OCI-LY1 (cell line): Measurements from ENCODE around the gene SLC16A1.

Source experiments
- H2AFZ ChIP-seq: fragments of 200-600 bp; sonication (generic), shearing (Covaris generic); 2 replicates; pipeline ENCODE4 v1.6.0; 2014; ENCODE audit warnings: antibody characterized with exemption, mild to moderate bottlenecking, low read length
- H3F3A ChIP-seq: fragments of 200-600 bp; sonication (generic), shearing (Covaris generic); 2 replicates; pipeline ENCODE4 v1.6.0; 2014; ENCODE audit warnings: mild to moderate bottlenecking, antibody characterized with exemption, low read length, moderate library complexity; ENCODE audit not compliant: insufficient read depth
- H3K27ac ChIP-seq: fragments of 200-600 bp; sonication (generic); 2 replicates; pipeline ENCODE4 v1.5.1; 2014; ENCODE audit warnings: low read length, mixed run types, mild to moderate bottlenecking, low read depth; ENCODE audit not compliant: poor library complexity, severe bottlenecking
- H3K27me3 ChIP-seq: fragments of 200-600 bp; sonication (generic); 2 replicates; pipeline ENCODE4 v1.6.0; 2014; ENCODE audit warnings: antibody characterized with exemption, mild to moderate bottlenecking, low read length, moderate library complexity; ENCODE audit not compliant: insufficient read depth
- H3K36me3 ChIP-seq: fragments of 200-600 bp; sonication (generic); 2 replicates; pipeline ENCODE4 v1.6.1; 2014; ENCODE audit warnings: mild to moderate bottlenecking, antibody characterized with exemption, low read length, moderate library complexity, mixed read lengths; ENCODE audit not compliant: insufficient read depth
- H3K4me1 ChIP-seq: fragments of 200-600 bp; sonication (generic); 2 replicates; pipeline ENCODE4 v1.5.1; 2014; ENCODE audit warnings: mild to moderate bottlenecking, low read length, moderate library complexity; ENCODE audit not compliant: insufficient read depth, severe bottlenecking
- H3K4me2 ChIP-seq: fragments of 200-600 bp; sonication (generic), shearing (Covaris generic); 2 replicates; pipeline ENCODE4 v1.6.1; 2014; ENCODE audit warnings: low read length
- H3K4me3 ChIP-seq: fragments of 200-600 bp; sonication (generic); 2 replicates; pipeline ENCODE4 v1.5.1; 2014; ENCODE audit warnings: low read length, low read depth, mild to moderate bottlenecking, mixed read lengths; ENCODE audit not compliant: poor library complexity, severe bottlenecking
- H3K79me2 ChIP-seq: fragments of 200-600 bp; shearing (Covaris generic); 2 replicates; pipeline ENCODE4 v1.6.1; 2016; ENCODE audit warnings: mixed run types, low read length, mixed read lengths; ENCODE audit not compliant: insufficient read depth
- H3K9ac ChIP-seq: fragments of 200-600 bp; sonication (generic), shearing (Covaris generic); 2 replicates; pipeline ENCODE4 v1.6.1; 2014; ENCODE audit warnings: mild to moderate bottlenecking, low read length, mixed read lengths
- H3K9me2 ChIP-seq: fragments of 200-600 bp; sonication (generic), shearing (Covaris generic); 2 replicates; pipeline ENCODE4 v1.6.1; 2014; ENCODE audit warnings: low read depth, mild to moderate bottlenecking, low read length, mixed read lengths
- H3K9me3 ChIP-seq: fragments of 200-600 bp; shearing (Covaris generic); 2 replicates; pipeline ENCODE4 v1.6.1; 2014; ENCODE audit warnings: low read length, mixed read lengths
- H4K20me1 ChIP-seq: fragments of 200-600 bp; sonication (generic), shearing (Covaris generic); 2 replicates; pipeline ENCODE4 v1.6.0; 2016; ENCODE audit warnings: mild to moderate bottlenecking, low read length; ENCODE audit not compliant: insufficient read depth
- EZH2 ChIP-seq: fragments of 200-600 bp; sonication (generic), shearing (Covaris generic); IDR thresholded peaks from 2 replicates; pipeline ENCODE4 v1.8.0; 2017; ENCODE audit warnings: borderline replicate concordance, mixed run types, mild to moderate bottlenecking, antibody characterized with exemption, low read length, moderate library complexity, mixed read lengths
- TF ChIP-seq, protein P1 (sequence below): fragments of 200-600 bp; sonication (generic), shearing (Covaris generic); IDR thresholded peaks from 2 replicates; pipeline ENCODE4 v1.5.1; 2017; ENCODE audit warnings: mild to moderate bottlenecking, antibody characterized with exemption, low read length, moderate library complexity, mixed read lengths

Gene SLC16A1

DNA sequence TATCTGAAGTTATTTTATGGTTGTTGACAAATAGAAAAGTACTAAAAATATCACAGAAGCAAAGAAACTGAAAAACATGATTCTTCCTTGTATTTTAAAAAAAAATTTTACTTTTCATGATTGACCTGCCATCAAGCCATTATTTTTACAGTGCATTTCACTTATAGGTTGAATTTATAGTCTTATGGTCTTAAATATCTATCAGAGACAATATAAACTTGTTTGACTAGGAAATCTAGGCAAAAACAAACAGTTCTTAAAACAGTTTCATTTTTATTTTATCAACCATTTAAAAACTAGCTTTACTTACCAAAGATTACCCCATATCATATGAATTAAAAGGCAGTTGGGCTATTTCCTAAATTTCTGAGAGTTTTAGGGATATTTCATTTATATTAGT, 59.2 kb downstream of the SLC16A1 start:
- H3K9me2 ChIP-seq, result no peaks in the 10 kb centered on the region

DNA sequence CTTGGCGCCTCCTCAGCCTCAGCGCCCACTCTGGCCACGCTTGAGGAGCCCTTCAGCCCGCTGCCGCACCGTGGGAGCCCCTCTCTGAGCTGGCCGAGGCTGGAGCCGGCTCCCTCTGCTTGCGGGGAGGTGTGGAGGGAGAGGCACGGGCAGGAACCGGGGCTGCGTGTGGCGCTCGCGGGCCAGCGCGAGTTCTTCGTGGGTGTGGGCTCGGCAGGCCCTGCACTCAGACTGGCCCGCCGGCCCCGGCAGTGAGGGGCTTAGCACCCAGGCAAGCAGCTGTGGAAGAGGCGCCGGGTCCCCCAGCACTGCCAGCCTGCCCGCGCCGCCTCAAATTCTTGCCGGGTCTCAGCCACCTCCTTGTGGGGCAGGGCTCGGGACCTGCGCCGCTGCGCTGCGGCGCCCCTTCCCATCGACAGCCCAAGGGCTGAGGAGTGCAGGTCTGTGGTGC, 61.4 kb downstream of the SLC16A1 start:
- H4K20me1 ChIP-seq, result no peaks in the 10 kb centered on the region
- H3K27me3 ChIP-seq, result no peaks in the 10 kb centered on the region

More for the DNA sequence above, 59.2 kb downstream of the SLC16A1 start:
- H3K27me3 ChIP-seq, result no peaks in the 10 kb centered on the region
- no peaks in the 10 kb centered on the region for H3K79me2 ChIP-seq
- TF ChIP-seq EZH2, result no peak
- TF ChIP-seq, protein P1, sequence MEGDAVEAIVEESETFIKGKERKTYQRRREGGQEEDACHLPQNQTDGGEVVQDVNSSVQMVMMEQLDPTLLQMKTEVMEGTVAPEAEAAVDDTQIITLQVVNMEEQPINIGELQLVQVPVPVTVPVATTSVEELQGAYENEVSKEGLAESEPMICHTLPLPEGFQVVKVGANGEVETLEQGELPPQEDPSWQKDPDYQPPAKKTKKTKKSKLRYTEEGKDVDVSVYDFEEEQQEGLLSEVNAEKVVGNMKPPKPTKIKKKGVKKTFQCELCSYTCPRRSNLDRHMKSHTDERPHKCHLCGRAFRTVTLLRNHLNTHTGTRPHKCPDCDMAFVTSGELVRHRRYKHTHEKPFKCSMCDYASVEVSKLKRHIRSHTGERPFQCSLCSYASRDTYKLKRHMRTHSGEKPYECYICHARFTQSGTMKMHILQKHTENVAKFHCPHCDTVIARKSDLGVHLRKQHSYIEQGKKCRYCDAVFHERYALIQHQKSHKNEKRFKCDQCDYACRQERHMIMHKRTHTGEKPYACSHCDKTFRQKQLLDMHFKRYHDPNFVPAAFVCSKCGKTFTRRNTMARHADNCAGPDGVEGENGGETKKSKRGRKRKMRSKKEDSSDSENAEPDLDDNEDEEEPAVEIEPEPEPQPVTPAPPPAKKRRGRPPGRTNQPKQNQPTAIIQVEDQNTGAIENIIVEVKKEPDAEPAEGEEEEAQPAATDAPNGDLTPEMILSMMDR, result no peak
- H3K27ac ChIP-seq, result no peak overlapping the region
- H2AFZ ChIP-seq, result no peak overlapping the region
- no peak overlapping the region for H3K9ac ChIP-seq
- H3K4me2 ChIP-seq, result no peak overlapping the region
- no peaks in the 10 kb centered on the region for H3K4me1 ChIP-seq
- no peaks in the 10 kb centered on the region for H4K20me1 ChIP-seq
- H3K36me3 ChIP-seq, result no peaks in the 10 kb centered on the region
- no peaks in the 10 kb centered on the region for H3F3A ChIP-seq
- H3K9me3 ChIP-seq, result no peaks in the 10 kb centered on the region
- no peak overlapping the region for H3K4me3 ChIP-seq

DNA sequence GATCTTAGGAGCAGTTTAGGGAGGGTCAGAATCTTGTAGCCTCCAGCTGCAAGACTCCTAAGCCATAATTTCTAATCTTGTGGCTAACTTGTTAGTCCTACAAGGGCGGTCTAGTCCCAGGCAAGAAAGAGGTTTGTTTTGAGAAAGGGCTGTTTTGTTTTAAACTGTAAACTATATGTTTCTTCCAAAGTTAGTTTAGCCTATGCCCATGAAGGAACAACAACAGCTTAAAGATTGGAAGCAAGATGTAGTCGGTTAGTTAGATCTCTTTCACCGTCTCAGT, 62.0 kb downstream of the SLC16A1 start:
- Histone ChIP-seq H2AFZ (no peak overlapping the region), H3K27me3 (no peaks in the 10 kb centered on the region), H3K4me3 (no peak overlapping the region), H3K27ac (no peak overlapping the region), H4K20me1 (no peaks in the 10 kb centered on the region), H3K9me2 (no peaks in the 10 kb centered on the region), H3K4me1 (no peaks in the 10 kb centered on the region), H3F3A (no peaks in the 10 kb centered on the region), H3K9me3 (no peaks in the 10 kb centered on the region), H3K9ac (no peak overlapping the region), H3K36me3 (no peaks in the 10 kb centered on the region), H3K79me2 (no peaks in the 10 kb centered on the region), H3K4me2 (no peak overlapping the region)
- no peak for TF ChIP-seq EZH2
- TF ChIP-seq, protein P1, result no peak

More for the DNA sequence above, 61.4 kb downstream of the SLC16A1 start:
- H3K27ac ChIP-seq, result no peak overlapping the region
- H3K9me3 ChIP-seq, result no peaks in the 10 kb centered on the region
- H3K36me3 ChIP-seq, result no peaks in the 10 kb centered on the region
- H3K9me2 ChIP-seq, result no peaks in the 10 kb centered on the region
- TF ChIP-seq EZH2, result no peak
- TF ChIP-seq, protein P1, result no peak
- no peaks in the 10 kb centered on the region for H3F3A ChIP-seq
- H3K79me2 ChIP-seq, result no peaks in the 10 kb centered on the region
- H3K9ac ChIP-seq, result no peak overlapping the region
- H3K4me1 ChIP-seq, result no peaks in the 10 kb centered on the region
- H3K4me3 ChIP-seq, result no peak overlapping the region
- H2AFZ ChIP-seq, result no peak overlapping the region
- no peak overlapping the region for H3K4me2 ChIP-seq
